ENCODE data around the gene GGCX.

- no peak for TF ChIP-seq POLR2AphosphoS5 (IDR thresholded peaks at IDR 0.05; ENCODE audit: low read depth)
- no peak for TF ChIP-seq CTCF (IDR thresholded peaks at IDR 0.05; ENCODE audit: insufficient read depth, low read length)
Observed at GRCh38 chr2:85591563-85591962, 30.3 kb upstream of the GGCX start.

Data from HL-60 (cell line).